Choroid plexus epithelial cell (primary cell): Measurements from ENCODE around the gene MAGED1.

Source experiments
- DNase-seq: peaks from one replicate; pipeline ENCODE4 v3.0.0-alpha.2; 2010; ENCODE audit warnings: low read depth
- H3K4me3 ChIP-seq: 2 replicates; pipeline ENCODE4 v1.5.1; 2011; ENCODE audit warnings: low read depth, mild to moderate bottlenecking, control low read depth, low read length, moderate library complexity
- TF ChIP-seq, protein P1 (sequence below): conservative IDR thresholded peaks from 2 replicates; pipeline ENCODE4 v1.5.1; 2011; ENCODE audit warnings: low read depth, mild to moderate bottlenecking, control low read depth, inconsistent platforms, low read length, moderate library complexity

The MAGED1 gene

DNA sequence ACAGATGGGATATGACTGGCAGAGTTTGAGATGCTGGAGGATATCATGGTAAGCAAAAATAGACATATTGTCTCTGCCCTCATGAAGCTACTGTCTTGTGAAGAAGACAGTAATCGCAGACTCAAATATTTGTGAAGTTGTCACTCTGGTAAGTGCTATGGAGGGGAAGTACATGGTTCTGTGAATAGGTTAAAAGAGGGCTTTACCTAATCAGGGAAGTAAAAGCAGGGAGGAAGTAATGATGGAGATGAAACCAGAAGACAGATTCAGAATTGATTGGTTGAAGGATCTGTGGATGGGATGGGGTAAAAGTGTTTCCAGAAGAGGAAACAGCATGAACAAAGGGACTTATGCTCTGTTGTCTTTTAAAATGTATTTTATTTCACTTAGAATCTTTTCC is 19.3 kb upstream of the MAGED1 start:
- H3K4me3 ChIP-seq, result no peak overlapping the region
- TF ChIP-seq, protein P1, sequence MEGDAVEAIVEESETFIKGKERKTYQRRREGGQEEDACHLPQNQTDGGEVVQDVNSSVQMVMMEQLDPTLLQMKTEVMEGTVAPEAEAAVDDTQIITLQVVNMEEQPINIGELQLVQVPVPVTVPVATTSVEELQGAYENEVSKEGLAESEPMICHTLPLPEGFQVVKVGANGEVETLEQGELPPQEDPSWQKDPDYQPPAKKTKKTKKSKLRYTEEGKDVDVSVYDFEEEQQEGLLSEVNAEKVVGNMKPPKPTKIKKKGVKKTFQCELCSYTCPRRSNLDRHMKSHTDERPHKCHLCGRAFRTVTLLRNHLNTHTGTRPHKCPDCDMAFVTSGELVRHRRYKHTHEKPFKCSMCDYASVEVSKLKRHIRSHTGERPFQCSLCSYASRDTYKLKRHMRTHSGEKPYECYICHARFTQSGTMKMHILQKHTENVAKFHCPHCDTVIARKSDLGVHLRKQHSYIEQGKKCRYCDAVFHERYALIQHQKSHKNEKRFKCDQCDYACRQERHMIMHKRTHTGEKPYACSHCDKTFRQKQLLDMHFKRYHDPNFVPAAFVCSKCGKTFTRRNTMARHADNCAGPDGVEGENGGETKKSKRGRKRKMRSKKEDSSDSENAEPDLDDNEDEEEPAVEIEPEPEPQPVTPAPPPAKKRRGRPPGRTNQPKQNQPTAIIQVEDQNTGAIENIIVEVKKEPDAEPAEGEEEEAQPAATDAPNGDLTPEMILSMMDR, result no peak
- DNase-seq, result no peak

DNA sequence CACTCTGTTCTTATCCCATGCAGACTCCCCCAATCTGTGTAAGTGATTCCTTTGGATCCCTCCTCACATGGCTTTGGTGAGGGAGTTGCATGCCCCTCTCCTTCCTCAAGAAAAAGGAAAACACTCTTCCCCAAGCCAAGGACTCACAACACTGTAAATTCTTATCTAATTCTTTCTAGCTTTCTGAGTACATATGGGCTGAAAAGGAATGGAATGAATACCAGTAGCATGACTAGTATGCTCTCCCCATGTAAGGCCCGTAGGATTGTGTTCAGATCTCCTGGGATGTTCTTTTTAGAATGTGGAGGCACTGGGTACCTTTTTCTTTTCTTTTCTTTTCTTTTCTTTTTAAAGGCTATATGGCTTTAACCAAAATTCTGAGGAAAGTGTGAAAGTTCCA is 17.0 kb upstream of the MAGED1 start:
- peak; percentile 67 for DNase-seq

DNA sequence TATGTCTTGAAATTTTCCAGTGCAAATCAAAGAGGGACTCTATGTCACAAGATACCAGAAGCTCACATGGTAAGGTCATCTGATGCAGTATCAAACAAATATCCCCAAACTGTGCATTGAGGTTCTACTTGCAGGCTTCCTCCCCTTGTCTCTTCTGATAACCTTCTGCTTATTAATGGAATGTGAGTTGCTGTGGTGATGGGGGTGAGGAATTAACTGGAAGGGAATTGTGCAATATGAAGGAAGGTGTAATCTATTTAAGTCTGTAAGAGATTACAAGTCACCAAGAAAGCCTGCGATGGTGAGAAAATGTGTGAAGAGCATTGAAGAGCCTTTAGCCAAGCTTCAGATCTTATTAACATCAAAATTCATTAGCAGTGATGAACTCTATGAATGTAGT is 15.4 kb upstream of the MAGED1 start:
- DNase-seq, result no peak
- TF ChIP-seq, protein P1, result no peak
- H3K4me3 ChIP-seq, result no peak overlapping the region

More for the DNA sequence above, 17.0 kb upstream of the MAGED1 start:
- TF ChIP-seq, protein P1, result no peak
- no peak overlapping the region for H3K4me3 ChIP-seq

DNA sequence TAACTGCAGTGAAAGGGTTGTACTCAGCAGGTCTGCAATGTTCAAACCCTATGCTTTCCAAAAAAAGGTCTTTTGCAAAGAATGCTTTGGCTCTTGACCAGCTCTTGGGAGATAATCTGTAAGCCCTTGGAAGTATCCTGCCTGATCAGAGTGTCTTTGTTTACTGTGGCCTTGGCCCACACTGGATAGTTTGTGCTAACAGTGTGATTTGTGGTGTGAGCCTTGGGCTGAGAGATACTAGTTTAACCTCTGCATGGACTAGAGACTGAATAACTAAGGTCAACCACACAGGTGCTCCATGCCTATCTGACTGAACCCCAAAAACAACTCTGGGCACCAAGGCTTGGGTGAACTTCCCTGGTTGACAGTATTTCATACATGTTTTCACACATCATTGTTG is 3.6 kb upstream of the MAGED1 start:
- no peak overlapping the region for H3K4me3 ChIP-seq
- TF ChIP-seq, protein P1, result no peak
- no peak for DNase-seq

DNA sequence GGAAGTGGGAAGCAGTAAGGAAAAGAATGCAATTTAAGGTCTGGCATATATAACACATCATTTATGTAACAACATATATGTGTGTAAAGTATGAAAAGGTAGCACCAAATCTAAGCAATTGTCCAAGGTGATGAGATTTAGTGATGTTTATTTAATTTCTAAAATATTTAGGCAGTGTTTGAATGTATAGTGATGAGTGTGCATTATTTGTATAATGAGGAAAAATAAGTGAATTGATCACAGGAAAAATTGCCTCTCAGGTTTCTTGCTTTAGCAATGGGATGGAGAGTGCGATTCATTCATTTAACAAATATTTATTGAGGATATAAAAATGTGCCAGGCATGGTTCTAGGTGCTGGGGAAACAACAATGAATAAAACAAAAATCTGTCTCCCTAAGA is 2.2 kb upstream of the MAGED1 start:
- TF ChIP-seq, protein P1, result no peak
- no peak overlapping the region for H3K4me3 ChIP-seq
- no peak for DNase-seq

DNA sequence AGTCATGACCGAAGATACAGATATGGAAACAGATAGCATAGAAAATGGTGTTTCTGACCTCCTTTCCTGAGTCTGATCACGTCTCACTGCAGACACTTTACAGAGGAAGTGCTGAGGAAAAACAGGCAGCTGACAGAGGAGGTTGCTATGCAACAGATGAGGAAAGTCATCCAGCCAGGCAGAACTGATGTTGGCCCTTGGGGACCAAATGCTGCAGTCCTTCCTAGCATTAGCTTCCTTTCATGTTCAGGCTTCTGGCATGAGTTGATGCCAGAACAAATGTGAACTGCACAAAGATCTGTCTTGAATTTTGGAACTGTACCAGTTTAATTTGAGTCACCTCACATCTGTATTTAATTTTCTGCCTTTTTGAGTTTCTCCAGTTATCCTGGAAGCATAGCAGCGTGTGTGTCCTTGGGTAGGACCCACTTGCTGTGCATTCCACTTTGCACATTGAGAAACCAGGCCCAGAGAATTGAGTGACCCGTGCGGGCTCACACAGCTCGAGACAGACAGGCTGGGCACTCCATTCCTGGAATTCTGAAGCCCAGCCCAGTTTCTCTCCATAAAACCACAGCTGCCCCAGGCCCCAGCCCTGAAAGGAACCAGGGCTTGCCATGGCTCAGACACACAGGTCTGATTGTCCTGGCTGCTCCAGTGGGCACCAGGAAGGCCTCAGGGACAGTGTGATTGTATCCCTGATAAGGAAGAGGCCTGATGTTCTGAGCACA is 1.4 kb upstream of the MAGED1 start:
- TF ChIP-seq, protein P1, result no peak
- DNase-seq, result peak; percentile 42
- no peak overlapping the region for H3K4me3 ChIP-seq

DNA sequence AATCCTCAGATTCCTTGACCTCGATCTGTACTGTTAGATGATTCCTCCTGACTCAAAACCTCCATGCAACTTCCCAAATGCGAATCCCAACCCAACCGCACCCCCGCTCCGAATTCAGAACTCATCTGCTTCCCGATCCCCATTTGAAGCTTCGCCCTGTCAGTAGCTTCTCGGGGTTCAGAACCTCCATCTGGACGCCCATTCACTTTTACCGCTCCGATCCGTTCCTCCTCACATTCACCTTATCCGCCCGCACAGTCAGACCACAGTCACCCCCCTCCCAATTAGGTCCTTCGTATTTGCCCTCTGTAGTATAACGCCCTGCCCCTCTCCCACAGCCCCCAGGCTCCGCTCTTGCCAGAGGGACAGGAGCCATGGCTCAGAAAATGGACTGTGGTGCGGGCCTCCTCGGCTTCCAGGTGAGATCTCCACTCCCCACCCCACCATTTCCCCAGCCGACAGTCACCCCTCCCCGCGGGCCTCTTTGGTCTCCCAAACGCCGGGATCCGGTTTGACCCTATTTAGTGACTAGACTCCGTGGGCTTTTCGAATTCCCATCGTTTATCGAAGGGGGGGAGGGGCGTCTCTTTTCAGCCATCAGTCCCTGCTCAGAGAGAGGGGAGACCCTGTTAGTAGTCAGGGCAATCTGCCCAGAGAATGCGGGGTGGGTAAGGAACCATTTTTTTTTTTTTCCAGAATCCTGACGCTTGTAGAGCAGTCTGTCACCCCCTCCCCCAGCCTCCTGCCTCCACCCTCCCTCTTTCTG is 691 bp downstream of the MAGED1 start:
- TF ChIP-seq, protein P1, result no peak
- DNase-seq, result peak; percentile 40
- peak overlapping the region; percentile 74 for H3K4me3 ChIP-seq
